ENCODE measurements around the gene RERE.

DNA sequence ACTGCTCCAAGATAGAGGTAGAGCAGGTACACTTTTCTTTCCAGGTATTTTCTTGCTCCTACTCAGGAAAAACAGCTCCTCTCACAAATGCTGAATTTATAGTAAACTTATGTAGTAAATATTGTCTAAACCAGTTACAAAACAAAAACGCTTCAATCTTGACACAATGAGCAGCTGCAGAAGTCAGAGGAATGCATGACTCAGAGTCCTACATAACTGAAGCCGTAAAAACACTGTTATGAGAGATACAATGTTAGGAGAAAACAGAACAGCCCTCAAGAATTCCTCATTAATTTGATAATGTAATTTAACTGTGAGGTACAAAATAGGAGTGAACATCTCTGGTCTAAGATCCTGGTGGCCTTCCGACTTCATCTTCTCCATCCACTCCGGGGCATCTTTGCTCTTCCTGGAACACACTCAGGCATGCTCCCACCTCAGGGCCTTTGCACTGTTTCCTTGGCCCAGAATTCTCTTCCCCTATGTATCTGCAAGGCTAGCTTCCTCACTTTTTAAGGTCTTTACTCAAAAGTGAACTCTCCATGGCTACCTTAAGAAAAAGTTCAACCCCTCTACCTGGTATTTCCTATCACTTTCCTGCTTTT, 361.0 kb downstream of the RERE start:
- TF ChIP-seq, protein P1, sequence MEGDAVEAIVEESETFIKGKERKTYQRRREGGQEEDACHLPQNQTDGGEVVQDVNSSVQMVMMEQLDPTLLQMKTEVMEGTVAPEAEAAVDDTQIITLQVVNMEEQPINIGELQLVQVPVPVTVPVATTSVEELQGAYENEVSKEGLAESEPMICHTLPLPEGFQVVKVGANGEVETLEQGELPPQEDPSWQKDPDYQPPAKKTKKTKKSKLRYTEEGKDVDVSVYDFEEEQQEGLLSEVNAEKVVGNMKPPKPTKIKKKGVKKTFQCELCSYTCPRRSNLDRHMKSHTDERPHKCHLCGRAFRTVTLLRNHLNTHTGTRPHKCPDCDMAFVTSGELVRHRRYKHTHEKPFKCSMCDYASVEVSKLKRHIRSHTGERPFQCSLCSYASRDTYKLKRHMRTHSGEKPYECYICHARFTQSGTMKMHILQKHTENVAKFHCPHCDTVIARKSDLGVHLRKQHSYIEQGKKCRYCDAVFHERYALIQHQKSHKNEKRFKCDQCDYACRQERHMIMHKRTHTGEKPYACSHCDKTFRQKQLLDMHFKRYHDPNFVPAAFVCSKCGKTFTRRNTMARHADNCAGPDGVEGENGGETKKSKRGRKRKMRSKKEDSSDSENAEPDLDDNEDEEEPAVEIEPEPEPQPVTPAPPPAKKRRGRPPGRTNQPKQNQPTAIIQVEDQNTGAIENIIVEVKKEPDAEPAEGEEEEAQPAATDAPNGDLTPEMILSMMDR (IDR thresholded peaks at IDR 0.05; ENCODE audit: borderline replicate concordance, extremely low read depth, low read length, poor library complexity, severe bottlenecking): no peak
- TF ChIP-seq EZH2 (IDR thresholded peaks at IDR 0.05; ENCODE audit: borderline replicate concordance, low read depth, low read length, severe bottlenecking): no peak
